ENCODE results near the gene RTN4R. TPM values are rescaled to one million over a fixed set of nuclear protein-coding genes. Genes with fewer than 3 reads are reported as not detected.
"Not testable (repeated sequence)": the region's sequence is repeated elsewhere in the genome, so short reads cannot be mapped to it uniquely, and the experiment has no call there.

RTN4R gene
- polyA plus RNA-seq, 1 donor, result 3.4 TPM

DNA sequence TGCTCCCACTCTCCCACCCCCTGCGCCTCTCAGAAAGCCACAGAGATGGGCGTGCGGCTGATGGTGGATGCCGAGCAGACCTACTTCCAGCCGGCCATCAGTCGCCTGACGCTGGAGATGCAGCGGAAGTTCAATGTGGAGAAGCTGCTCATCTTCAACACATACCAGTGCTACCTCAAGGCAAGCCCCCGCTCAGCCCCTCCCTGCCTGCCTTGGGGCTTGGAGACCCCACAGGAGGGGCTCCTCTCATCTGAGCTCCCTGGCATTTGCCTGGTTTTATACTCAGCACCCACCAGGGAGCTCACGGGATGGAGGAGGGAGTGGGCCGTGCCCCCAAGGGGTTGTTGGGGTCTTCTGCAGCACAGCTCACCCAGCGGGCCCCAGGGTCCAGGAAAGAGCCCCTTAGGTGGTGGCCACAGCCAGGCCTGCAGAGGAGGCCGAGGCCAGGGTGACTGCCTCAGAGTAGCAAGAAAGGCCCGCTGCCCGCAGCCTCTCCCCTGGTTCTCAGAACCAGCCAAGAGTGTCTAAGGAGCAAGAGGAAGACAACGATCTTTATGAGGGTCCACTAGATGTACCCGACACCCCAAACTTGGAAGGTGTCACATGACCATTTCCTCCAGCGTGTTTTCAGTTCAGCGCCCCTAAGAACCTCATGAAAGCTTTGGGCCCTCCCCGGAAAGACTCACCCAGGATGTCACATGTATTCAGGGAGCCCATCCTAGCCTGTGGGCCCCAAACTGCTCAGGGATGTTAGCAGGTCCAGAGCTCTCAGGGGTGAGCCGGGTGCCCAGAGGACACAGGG, 38.7 kb upstream of the RTN4R start:
- not testable (repeated sequence) for DNase-seq

DNA sequence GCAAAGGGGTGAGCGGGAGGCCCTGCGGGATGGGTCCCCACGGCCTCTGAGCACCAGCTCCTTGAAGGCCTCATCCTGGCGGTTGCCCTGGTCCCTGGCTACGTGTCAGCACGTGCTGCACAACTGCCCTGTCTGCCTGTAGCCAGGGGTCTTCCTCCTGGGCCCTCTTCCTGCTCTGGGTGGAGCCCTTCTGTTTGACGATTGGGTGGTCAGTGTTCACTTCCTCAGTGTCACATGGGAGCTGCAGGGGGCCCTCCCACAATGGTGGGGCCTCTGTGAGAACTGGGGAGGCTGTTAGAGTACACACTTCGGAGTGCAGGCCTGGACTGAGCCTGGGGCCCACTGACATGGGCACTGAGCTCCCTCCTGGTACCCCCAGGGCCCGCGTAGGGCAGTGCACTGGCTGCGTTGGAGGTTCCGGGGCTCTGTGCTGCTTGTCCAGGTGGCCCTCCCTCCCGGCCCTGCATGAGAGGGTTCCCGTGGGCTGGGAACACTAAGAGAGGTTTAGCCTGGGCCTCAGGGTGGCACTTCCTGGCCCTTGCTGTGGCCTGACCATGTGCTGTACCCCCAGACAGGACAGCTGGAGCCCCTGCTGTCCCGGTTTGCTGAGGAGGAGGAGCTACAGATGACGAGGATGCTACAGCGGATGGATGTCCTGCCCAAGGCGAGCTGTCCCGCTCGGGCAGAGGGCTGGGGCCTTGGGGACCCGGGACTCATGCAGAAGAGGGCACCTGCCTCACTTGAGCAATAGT, 38.0 kb upstream of the RTN4R start:
- no peak for DNase-seq

DNA sequence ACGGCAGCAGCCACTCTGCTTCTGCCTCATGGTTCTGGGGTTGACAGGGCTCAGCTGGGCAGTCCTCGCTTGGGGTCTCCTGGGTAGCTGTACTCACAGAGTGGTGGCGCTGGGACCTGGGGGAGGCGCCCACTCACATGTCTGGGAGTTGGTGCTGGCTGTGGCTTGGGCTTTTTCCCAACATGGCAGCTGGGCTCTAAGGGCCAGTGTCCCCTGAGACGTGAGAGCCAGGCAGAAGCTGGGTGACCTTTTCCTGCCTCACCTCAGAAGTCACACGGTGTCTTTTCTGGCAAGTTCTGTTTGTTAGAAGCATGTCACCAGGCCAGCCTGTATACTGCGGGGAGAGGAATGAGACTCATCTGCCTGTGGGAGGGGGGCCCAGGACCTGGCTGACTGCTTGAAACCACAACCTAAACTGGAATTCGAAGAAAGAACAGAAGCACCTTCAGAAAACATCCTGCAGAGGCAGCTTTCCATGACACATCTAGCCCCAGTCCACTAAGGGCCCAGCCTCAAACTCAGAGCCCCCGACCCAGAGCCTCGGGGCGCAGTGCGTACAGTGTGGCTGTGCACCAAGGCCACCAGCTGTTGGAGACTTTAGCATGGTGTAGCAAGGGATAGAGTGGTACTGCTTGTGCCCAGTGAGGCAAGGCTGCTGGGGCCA, 37.2 kb upstream of the RTN4R start:
- not testable (repeated sequence) for DNase-seq

GRCh38 chr22:20304646-20305045, 36.5 kb upstream of the RTN4R start:
- no peak for DNase-seq

GRCh38 chr22:20303229-20303534, 35.1 kb upstream of the RTN4R start:
- not testable (repeated sequence) for DNase-seq

GRCh38 chr22:20302438-20303228, 34.5 kb upstream of the RTN4R start:
- DNase-seq, result no peak

DNA sequence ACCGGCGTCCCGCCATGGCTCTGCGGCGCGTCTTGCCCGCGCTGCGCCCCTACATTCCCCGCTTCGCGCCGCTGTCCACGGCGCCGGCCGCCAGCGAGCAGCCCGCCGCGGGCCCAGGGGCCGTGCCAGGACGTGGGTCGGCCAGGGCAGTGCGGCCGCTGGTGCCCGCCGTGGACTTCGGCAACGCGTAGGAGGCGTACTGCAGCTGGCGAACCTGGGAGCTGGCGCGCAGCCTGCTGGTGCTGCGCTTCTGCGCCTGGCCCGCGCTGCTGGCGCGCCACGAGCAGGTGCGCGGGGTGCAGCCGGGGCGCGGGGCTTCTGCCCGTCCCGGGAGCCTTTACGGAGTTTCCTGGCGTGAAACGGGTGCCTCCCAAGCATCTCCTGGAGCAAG, 31.6 kb upstream of the RTN4R start:
- DNase-seq, result no peak

GRCh38 chr22:20298803-20299745, 31.0 kb upstream of the RTN4R start:
- DNase-seq, result peak; percentile 76

- DNase-seq, result no peak
These were observed 30.1 kb upstream of the RTN4R start for GRCh38 chr22:20298110-20298802.

GRCh38 chr22:20297414-20298109, 29.4 kb upstream of the RTN4R start:
- no peak for DNase-seq

GRCh38 chr22:20296598-20296997, 28.5 kb upstream of the RTN4R start:
- no peak for DNase-seq

DNA sequence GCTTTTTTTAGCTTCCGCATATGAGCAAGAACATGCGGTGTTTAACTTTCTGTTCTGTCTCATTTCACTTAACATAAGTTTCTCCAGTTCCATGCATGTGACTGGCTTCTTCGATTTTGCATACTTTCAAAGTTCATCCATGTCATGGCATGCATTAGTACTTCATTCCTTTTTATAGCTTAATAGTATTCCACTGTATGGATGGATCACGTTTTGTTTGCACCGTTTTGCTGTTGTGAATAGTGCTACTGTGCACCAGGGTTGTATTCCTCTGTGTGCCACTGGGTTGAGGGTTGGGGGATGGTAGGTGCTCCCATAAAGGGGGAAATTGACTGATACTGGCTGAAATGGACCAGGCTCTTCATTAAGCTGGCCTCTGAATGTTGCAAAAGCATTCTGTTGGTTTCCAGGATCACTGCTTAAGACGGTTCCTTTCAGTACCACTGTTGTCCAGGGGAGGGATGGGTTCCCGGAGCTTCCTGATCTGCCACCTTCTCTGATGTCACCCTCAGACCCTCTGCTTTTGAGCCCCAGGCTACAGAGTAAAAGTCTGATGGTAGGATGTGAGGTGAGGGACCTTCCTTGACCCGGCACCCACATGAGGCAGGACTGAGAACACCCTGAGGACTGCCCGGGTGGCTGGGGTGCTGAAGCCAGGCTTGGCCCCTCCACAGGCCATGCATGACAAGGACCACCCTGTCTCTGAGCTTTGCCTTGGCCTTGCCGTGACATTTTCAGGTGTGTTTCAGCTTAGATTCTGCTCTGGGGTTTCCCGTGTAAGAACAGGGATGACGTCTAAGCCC, 27.3 kb upstream of the RTN4R start:
- DNase-seq, result no peak

DNA sequence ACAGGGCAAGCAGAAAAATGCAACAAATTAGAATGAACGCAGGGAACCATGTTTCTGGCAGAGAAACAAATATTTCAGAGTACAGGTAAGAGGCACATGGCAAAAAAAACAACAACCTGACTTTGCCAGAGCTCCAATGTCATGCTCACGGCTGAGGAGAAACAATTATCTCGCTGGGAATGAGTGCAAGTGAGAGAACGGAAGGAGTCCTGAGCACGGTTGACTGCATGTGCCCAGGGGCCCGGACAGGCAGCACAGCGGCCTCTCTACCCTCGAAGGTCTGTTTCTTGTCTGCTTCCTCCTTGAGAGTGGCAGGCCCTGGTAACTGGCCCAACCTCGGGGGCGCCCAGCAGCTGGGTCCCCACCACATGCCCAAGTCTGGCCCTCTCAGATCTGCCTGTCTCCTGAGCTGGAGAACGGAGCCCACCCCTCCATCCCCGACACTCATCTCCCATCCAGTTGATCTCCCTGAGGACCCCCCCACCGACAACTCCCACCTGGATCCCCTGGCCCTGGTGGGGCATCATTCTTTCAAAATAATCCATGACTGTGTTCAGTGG, 24.6 kb upstream of the RTN4R start:
- DNase-seq, result peak; percentile 14

DNA sequence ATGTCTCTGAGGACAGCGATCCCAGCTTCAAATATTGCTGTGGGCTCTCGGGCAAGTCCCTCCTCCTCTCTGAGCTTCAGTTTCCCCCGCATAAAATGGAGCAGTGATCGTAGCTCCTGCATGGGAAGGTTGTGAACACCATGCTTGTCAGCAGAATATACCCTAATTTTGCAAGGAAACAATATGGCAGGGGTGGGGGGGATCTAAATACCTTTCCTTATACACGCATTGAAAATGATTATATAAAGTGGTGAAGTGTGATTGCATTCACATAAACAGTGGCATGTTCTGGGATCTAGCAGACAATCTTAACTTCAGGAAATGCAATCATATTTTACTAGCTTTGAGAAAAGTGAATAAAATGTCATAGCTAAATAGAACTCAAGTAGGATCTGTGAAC, 24.0 kb upstream of the RTN4R start:
- DNase-seq, result no peak

DNA sequence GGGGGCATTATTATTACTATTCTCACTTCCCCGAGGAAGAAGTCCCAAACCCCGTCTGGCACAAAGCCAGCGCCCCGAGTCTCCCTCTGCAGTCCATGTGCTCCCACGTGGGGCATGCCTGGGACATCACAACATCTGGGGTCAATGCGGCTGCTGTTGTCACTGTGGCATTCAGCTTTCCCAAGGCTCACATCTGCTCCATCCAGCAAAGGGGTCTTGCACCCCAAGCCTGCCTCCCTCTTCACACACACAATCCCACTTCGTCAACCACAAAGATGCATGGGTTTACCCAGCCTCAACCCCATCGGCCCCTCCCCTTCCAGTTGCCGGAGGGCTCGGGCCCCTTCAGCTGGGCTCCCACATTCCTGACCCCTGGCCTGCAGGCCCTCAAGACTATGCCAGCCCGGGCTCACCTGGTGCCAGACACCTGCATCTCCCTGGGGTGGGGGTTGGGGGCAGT, 23.5 kb upstream of the RTN4R start:
- no peak for DNase-seq

DNA sequence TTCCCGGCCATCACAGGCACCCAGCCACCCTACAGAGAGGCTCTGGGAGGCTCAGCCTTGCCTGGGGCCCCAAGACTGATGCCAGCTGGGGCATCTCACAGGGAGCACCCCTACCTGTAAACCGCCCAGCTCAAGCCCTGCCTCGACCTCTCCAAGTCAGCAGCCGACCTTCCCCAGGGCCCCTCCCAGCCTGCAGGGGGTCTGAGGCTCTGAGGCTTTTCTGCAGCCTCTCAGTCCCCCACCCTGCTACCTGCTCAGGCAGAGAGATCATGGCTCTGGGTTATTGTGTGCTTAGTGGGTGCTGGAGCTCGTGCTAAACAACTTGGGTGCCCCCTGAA, 23.1 kb upstream of the RTN4R start:
- no peak for DNase-seq

- DNase-seq, result no peak
These were observed 22.6 kb upstream of the RTN4R start for GRCh38 chr22:20290578-20291248.

DNA sequence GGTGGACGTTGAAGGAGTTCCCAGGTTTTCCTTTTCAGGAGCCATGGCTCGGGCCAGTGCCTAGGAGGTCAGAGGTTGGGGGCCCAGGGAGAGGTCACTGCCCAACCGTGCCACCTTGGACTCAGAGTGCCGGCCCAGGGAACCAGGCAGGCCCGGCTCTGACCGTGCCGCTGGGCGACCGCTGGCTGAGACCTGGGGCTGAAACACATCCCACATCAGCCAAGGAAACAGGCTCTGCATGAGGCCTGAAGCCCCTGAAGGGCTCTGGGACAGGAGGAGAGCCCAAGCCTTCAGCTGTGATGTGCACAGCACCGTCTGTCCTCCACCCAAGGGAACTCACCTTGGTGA, 21.9 kb upstream of the RTN4R start:
- DNase-seq, result no peak
